GM12878 (cell line): ENCODE measurements around the gene EIF4E1B. TPM values are rescaled to one million over a fixed set of nuclear protein-coding genes. Genes with fewer than 3 reads are reported as not detected.

Source experiments
- ATAC-seq: fragments of 200-7000 bp; cut with Tn5 transposase; 3 replicates; pipeline ENCODE4 v1.9.1; 2020; ENCODE audit warnings: mild to moderate bottlenecking, moderate library complexity
- BruUV-seq: library from RNA; stranded (reverse); fragments of 400-500 nt; replicated peaks from 2 replicates; lab custom pipeline; 2021; lab: Mats Ljungman, UMichigan
- CTCF ChIA-PET: fragments of 300-600 bp; sonication (Branson Sonifier 250); formaldehyde crosslinking; extraction: SDS; loops from one replicate; lab custom pipeline; 2021; ENCODE audit warnings: inconsistent platforms; lab: Yijun Ruan, JAX
- POLR2A ChIA-PET: fragments of 350-600 bp; formaldehyde crosslinking; extraction: SDS; loops from one replicate; lab custom pipeline; 2021; ENCODE audit warnings: inconsistent platforms; lab: Charles Lee
- RAD21 ChIA-PET: fragments of 300-600 bp; sonication (Branson Sonifier 250); formaldehyde crosslinking; loops from one replicate; lab custom pipeline; 2023; ENCODE audit warnings: antibody characterized with exemption; ENCODE audit not compliant: unreplicated experiment; lab: Charles Lee
- SMC1A ChIA-PET: fragments of 300-600 bp; sonication (Branson Sonifier 250); formaldehyde crosslinking; loops from one replicate; lab custom pipeline; 2023; ENCODE audit not compliant: unreplicated experiment, uncharacterized antibody; lab: Charles Lee
- DNase-seq: peaks from one replicate; pipeline ENCODE4 v3.0.0-alpha.2; 2011; ENCODE audit warnings: low read depth, low spot score
- FAIRE-seq: peaks from 3 replicates; lab custom pipeline; 2011; peaks lifted over from hg19 to GRCh38; lab: Jason Lieb, UNC
- H2AFZ ChIP-seq: 2 replicates; pipeline ENCODE4 v1.6.0; 2011; ENCODE audit warnings: low read depth, low read length, control low read depth; ENCODE audit not compliant: control insufficient read depth
- H3K27ac ChIP-seq: 2 replicates; pipeline ENCODE4 v1.5.1; 2011; ENCODE audit warnings: control low read depth; ENCODE audit not compliant: control insufficient read depth, insufficient read depth
- H3K27me3 ChIP-seq, 2 experiments: replicated peaks in 1 of 2; 2 replicates each; pipeline versions ENCODE4 v1.6.0 to v1.6.1; 2011; ENCODE audit warnings: low read length in 1 of 2; ENCODE audit not compliant: control insufficient read depth in 2 of 2, insufficient read depth in 2 of 2
- H3K36me3 ChIP-seq, 2 experiments: 2 replicates each; pipeline ENCODE4 v1.5.1; 2011; ENCODE audit warnings: low read length in 1 of 2; ENCODE audit not compliant: control insufficient read depth in 2 of 2, insufficient read depth in 2 of 2
- H3K4me1 ChIP-seq: 2 replicates; pipeline ENCODE4 v1.6.1; 2011; ENCODE audit warnings: mild to moderate bottlenecking, low read length, moderate library complexity, mixed read lengths; ENCODE audit not compliant: control insufficient read depth, insufficient read depth
- H3K4me2 ChIP-seq: 2 replicates; pipeline ENCODE4 v1.6.0; 2011; ENCODE audit warnings: control low read depth; ENCODE audit not compliant: control insufficient read depth, insufficient read depth
- H3K4me3 ChIP-seq: fragments of 200-600 bp; sonication (generic); 2 replicates; pipeline ENCODE4 v1.5.1; 2016
- H3K79me2 ChIP-seq: 2 replicates; pipeline ENCODE4 v1.6.0; 2011; ENCODE audit warnings: low read length; ENCODE audit not compliant: control insufficient read depth, insufficient read depth
- H3K9ac ChIP-seq: 2 replicates; pipeline ENCODE4 v1.8.0; 2011; ENCODE audit warnings: low read length, control low read depth, mixed read lengths; ENCODE audit not compliant: control insufficient read depth, insufficient read depth
- H3K9me3 ChIP-seq: replicated peaks from 3 replicates; pipeline ENCODE4 v1.5.1; 2011; ENCODE audit warnings: mild to moderate bottlenecking, low read length; ENCODE audit not compliant: control insufficient read depth, insufficient read depth
- H4K20me1 ChIP-seq: 2 replicates; pipeline ENCODE4 v1.6.0; 2011; ENCODE audit not compliant: control insufficient read depth, insufficient read depth
- CBX3 ChIP-seq: fragments of 200-600 bp; sonication (generic); IDR thresholded peaks from 2 replicates; pipeline ENCODE4 v1.6.1; 2016; ENCODE audit warnings: low read depth, borderline replicate concordance
- HDAC6 ChIP-seq: fragments of 200-600 bp; sonication (generic); IDR thresholded peaks from one replicate; pipeline ENCODE4 v1.8.0; 2017; ENCODE audit warnings: antibody characterized with exemption; ENCODE audit not compliant: unreplicated experiment
- NFYB ChIP-seq: IDR thresholded peaks from 2 replicates; pipeline ENCODE4 v1.6.1; 2011; ENCODE audit warnings: low read depth, mild to moderate bottlenecking, low read length, improper control_type of control experiment, moderate library complexity; ENCODE audit not compliant: insufficient read depth
- NR2C1 ChIP-seq: fragments of 450-650 bp; IDR thresholded peaks from 2 replicates; pipeline ENCODE4 v1.6.1; 2017; ENCODE audit warnings: antibody characterized with exemption, mild to moderate bottlenecking, moderate library complexity
- POLR2AphosphoS2 ChIP-seq: IDR thresholded peaks from 2 replicates; pipeline ENCODE4 v1.6.1; 2011; ENCODE audit warnings: low read depth, mild to moderate bottlenecking, low read length, improper control_type of control experiment, moderate library complexity
- RAD21 ChIP-seq: IDR thresholded peaks from 2 replicates; pipeline ENCODE4 v1.6.1; 2011; ENCODE audit warnings: mild to moderate bottlenecking, low read depth, low read length, moderate library complexity; ENCODE audit not compliant: insufficient read depth
- RUNX3 ChIP-seq: IDR thresholded peaks from 2 replicates; pipeline ENCODE4 v1.6.1; 2012; ENCODE audit warnings: low read length, inconsistent platforms
- SIN3A ChIP-seq: IDR thresholded peaks from 2 replicates; pipeline ENCODE4 v1.6.1; 2012; ENCODE audit warnings: low read depth, low read length, improper control_type of control experiment
- WGBS: methylation state at CpG from one replicate; pipeline ENCODE4 v1.1.6; 2016; ENCODE audit warnings: low lambda C conversion rate; ENCODE audit not compliant: insufficient replicate concordance, insufficient coverage; ENCODE audit errors: missing lambda C conversion rate; 5-methylcytosine and 5-hydroxymethylcytosine counted together
- in situ Hi-C: fragments of 300-500 bp; cut with MboI; formaldehyde crosslinking; loops from 9 replicates; pipeline ENCODE4 v1.14.3; 2018; ENCODE audit warnings: mixed read lengths
- intact Hi-C: fragments of 100-400 bp; cut with micrococcal nuclease; formaldehyde crosslinking; loops from one replicate; pipeline ENCODE4 v1.14.2; 2022; ENCODE audit not compliant: unreplicated experiment
- polyA plus RNA-seq, 11 experiments: library from polyadenylated mRNA; depleted of rRNA in 4 of 11; unstranded in 6 of 11; stranded (reverse) in 5 of 11; fragments of >200 nt; fragmentation: Nextera tagmentation in 4 of 11; fragmentation: Illumina TruSeq in 1 of 11; extraction: Ambion mirVana in 4 of 11; extraction: Trizol in 1 of 11; gene quantifications; 1 replicate in 1 of 11; 2 replicates in 10 of 11; pipeline versions ENCODE4 v1.2.1 to v1.2.3, GENCODE V29; 2011 to 2016; ENCODE audit warnings: inconsistent platforms in 2 of 11, missing spikeins in 2 of 11, low read depth in 1 of 11
- total RNA-seq, 4 experiments: library from RNA; depleted of rRNA in 3 of 4; stranded (reverse); fragments of >200 nt in 3 of 4; fragmentation: Illumina TruSeq in 1 of 4; extraction: Trizol in 1 of 4; gene quantifications; 2 replicates each; pipeline versions ENCODE4 v1.2.1 to v1.2.3, GENCODE V29; 2013 to 2021
- TF ChIP-seq, protein P1 (sequence below): IDR thresholded peaks from 2 replicates; pipeline ENCODE4 v1.6.1; 2012; ENCODE audit warnings: low read depth, low read length, improper control_type of control experiment

The EIF4E1B gene
- total and polyA plus RNA-seq, 10 of the 15 experiments (the other 5 are each of a cell fraction or from before 2014, with no cell fraction given) = not detected

DNA sequence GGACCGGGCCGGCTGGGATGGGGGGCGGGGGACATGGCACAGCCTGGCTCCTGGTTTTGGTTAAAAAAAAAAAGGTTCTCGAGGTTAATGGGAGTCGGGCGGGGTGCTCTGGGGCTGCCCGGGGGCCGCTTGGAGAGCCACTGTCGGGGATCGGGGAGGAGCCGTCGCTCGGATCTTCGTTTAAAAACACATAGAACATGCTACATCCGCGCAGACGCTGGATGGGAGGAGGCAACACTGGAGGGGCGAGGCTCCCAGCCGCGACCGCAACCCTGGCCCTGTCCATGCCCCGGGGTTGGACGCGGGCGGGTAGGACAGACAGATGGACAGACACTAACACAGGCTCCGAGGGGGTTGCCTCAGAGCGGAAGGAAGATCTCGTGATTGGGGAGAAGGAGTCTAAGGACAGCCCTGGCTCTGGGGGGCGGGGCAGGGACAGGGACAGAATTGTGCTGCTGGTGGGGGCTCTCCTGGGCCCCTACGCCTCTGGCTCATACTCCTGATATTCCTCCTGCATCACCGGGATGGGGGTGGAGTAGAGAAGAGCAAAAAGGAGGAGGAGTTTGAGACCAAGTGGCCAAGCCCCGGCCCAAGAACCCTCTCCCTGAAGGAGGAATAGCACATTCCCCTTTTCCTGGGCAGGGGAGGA, 10.0 kb upstream of the EIF4E1B start:
- H3K9ac ChIP-seq = no peak overlapping the region
- in situ Hi-C loops (no loop called here), intact Hi-C loops (no loop called here)
- no peak overlapping the region for H3K27ac ChIP-seq
- H3K36me3 ChIP-seq = no peaks in the 10 kb centered on the region
- no peak overlapping the region for H3K4me3 ChIP-seq
- no peaks in the 10 kb centered on the region for H4K20me1 ChIP-seq
- ATAC-seq (no peak), DNase-seq (no peak), FAIRE-seq (no peak)
- H3K79me2 ChIP-seq = no peaks in the 10 kb centered on the region
- H3K4me2 ChIP-seq = 0 out of 2 replicates have a peak overlapping the region, but pooled peaks have one; percentile 42
- ChIA-PET RAD21 (no interaction called here), CTCF (interaction anchor here (0.8 to 2.1 kb wide), 2 partner anchors 40 to 127 kb away, joined by 3 to 7 read pairs; no protein-coding TSS in a partner anchor), POLR2A (interaction anchor here (0.7 kb wide), 1 partner anchor 1608 kb away, joined by 3 read pairs; no protein-coding TSS in a partner anchor), SMC1A (no interaction called here)
- no peaks in the 10 kb centered on the region for H3K9me3 ChIP-seq
- no peak overlapping the region for H2AFZ ChIP-seq
- H3K4me1 ChIP-seq = no peaks in the 10 kb centered on the region
- peaks cover 4 to 7% of the 10 kb centered on the region in 2 experiments for H3K27me3 ChIP-seq
- BruUV-seq = no TSS peak
- WGBS = 5% methylated on average over 32 of the region's 32 CpGs
- TF ChIP-seq, protein P1, sequence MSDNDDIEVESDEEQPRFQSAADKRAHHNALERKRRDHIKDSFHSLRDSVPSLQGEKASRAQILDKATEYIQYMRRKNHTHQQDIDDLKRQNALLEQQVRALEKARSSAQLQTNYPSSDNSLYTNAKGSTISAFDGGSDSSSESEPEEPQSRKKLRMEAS = no peak
- TF ChIP-seq SIN3A = no peak
- no peak for TF ChIP-seq NFYB
- no peak for TF ChIP-seq HDAC6
- no peak for TF ChIP-seq NR2C1
- TF ChIP-seq CBX3 = no peak
- no peak for TF ChIP-seq RUNX3
- TF ChIP-seq POLR2AphosphoS2 = no peak
- no peak for TF ChIP-seq RAD21
